CD4-positive, alpha-beta T cell treated with Interleukin-4 for 1 hour (primary cell): ENCODE data around the gene ARL8A.
"Not testable (repeated sequence)": the region's sequence is repeated elsewhere in the genome, so short reads cannot be mapped to it uniquely, and the experiment has no call there.

Experiments used
- DNase-seq, 2 donors: peaks; one replicate each; pipeline ENCODE4 v3.0.0-alpha.2; 2020 to 2022

Gene ARL8A

DNA sequence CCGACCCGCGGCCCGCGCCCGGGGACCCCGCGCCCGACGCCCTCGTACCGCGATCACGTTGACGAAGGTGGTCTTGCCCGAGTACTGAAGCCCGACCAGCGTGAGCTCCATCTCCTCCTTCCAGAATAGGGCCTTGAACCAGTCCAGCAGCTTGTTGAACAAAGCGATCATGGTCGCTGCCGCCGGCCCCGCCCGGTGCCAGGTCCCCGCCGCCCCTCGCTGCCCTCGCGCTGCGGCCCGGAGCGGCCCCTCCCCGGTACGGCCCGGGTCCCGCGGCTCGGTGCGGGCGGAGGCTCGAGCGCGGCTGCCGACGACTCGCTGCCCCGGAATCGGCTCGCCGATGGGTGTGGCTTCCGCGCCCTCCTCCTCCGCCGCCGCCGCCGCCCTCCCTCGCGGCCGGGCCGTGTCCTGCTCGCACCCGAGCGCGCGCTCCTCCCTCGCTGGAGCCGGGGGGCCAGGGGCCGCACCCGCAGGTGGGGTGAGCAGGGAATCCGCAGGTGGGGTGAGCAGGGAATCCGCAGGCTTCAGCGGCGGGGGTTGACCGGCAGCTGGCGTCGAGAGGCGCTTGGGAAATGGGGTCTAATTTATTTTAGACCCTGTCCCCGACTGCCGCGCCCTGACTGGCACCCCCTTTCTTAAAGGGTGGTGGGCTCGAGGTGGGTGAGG lies at the start of gene ARL8A:
ARL8A (minus strand) TSS at position 336 of the 666 bp plus-strand sequence; CDS start at position 171, 165 bp downstream.
- peak; percentile 62 to 66 for DNase-seq

DNA sequence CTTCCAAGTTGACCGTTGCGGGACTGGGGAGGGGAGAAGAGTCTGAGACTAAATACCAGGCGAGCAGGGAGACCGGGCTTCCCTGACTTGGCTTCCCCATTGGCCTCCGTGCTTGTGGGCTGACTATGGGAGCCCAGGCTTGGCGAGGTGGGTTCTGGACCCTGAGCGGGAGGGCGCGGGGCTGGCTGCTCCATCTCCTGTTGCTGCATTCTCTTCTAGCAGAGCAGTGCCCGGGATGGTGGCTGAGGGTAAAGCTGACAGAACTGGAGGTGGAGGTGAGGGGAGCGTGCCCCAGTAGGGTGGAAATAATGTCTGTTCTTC lies 49.8 kb upstream of the ARL8A start:
- DNase-seq: no peak

DNA sequence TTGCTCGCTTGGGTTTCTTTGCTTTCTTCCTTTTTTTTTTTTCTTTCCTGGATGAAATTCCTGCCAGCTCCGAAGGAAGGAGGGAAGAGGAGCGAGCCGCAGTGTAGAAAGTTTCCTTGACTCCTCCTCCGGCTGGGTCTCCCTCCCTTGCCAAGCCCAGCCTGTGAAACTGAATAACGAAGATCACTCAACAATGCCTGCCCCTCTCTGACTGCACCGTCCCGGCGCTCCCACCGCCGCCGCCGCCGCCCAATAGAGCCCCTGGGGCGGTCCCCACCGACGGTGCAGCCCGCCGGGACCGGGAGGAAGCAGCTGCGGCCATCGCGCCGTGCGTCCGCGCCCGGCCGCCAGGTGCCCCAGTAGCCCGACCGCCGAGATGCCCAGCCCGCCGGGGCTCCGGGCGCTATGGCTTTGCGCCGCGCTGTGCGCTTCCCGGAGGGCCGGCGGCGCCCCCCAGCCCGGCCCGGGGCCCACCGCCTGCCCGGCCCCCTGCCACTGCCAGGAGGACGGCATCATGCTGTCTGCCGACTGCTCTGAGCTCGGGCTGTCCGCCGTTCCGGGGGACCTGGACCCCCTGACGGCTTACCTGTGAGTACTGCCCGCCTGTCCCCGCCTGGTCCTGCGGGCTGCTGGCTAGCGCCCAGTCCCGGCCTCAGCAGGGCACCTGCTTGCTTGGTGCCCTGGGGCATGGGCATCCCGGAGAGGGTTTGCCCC lies 49.2 kb upstream of the ARL8A start, which contains the start of gene LGR6:
LGR6 (plus strand) TSS at position 186 of the 714 bp plus-strand sequence; CDS start at position 377, 191 bp downstream.
- no peak for DNase-seq

DNA sequence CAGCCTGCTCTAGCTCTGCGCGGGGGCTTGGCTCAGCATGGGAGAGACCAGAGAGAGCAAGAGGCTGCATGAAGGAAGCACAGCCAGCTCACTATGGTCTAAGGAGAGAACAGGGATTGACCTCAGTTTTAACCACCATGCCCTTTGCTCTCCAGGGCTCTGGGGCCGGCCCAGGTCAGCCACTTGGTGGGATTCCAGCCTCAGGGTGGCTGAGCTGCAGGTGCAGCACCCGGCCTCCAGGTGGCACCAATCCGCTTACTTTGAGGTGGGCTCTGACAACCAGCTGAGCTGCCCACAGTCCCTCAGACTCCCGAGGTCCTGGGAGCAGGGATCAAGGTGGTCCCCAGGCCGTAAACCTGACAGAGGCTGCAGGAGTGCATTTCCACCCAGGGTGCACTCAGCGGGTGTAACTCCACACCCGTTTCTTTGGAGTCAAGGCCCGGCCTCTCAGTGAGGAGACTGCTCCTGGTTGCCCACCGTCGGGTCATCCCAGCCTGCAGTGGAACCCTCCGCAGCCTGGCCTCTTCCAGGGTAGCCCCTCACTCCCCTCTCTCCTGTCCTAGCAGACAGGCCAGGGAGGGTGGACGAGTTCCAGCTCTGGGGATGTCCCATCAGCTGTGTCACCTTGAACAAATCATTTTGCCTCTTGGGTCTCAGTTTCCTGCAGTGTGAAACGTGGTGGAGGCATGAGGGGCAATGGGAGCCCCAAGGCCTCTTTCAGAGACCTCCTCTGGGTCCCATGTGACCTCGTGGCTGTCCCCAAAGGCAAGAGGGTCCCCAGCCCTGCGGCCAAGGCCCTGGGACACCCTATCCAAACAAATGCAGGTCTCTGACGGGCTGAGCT lies 48.5 kb upstream of the ARL8A start:
- peak; percentile 54 to 60 for DNase-seq

DNA sequence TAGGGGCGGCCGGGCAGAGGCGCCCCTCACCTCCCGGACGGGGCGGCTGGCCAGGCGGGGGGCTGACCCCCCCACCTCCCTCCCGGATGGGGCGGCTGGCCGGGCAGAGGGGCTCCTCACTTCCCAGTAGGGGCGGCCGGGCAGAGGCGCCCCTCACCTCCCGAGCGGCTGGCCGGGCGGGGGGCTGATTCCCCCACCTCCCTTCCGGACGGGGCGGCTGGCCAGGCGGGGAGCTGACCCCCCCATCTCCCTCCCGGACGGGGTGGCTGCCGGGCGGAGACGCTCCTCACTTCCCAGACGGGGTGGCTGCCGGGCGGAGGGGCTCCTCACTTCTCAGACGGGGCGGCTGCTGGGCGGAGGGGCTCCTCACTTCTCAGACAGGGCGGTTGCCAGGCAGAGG lies 46.9 kb upstream of the ARL8A start:
- not testable (repeated sequence) for DNase-seq

DNA sequence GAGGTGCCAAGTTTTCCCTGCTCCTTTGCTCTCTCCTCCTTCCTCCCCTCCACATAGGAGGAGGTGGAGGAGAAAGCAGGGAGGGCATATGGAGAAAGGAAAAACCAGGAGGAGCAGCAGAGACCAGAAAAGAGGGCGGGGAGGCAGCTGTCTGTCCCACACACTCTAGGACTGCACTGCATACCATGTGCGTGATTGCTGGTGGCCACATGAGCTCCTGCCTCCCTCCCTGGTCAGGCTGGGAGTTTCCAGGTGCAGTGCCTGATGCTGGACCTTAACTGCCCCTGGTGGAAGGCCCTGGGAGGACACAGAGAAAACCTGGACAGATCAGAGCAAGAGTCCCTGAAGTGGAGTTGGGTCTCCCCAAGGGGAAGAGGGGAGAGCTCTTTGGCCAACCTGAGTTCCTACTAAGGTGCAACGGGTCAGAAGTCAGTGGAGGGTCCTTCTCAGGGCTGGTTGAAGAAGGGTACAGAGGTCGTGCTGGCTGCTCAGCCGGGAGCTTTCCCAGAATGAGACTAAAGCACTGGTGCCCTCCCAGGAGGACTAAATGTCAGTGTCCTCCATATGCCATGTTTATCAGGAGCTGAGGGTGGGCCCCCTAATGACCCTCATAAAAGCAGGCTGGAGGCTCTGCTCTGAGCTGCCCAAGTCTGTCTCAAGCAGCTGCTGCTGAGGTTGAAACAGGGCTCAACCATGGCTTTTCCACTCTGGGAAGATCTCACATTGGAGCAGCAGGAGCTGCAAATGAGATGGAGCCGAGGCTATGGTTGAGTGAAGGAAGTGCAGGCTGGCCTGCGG lies 45.6 kb upstream of the ARL8A start:
- no peak for DNase-seq

DNA sequence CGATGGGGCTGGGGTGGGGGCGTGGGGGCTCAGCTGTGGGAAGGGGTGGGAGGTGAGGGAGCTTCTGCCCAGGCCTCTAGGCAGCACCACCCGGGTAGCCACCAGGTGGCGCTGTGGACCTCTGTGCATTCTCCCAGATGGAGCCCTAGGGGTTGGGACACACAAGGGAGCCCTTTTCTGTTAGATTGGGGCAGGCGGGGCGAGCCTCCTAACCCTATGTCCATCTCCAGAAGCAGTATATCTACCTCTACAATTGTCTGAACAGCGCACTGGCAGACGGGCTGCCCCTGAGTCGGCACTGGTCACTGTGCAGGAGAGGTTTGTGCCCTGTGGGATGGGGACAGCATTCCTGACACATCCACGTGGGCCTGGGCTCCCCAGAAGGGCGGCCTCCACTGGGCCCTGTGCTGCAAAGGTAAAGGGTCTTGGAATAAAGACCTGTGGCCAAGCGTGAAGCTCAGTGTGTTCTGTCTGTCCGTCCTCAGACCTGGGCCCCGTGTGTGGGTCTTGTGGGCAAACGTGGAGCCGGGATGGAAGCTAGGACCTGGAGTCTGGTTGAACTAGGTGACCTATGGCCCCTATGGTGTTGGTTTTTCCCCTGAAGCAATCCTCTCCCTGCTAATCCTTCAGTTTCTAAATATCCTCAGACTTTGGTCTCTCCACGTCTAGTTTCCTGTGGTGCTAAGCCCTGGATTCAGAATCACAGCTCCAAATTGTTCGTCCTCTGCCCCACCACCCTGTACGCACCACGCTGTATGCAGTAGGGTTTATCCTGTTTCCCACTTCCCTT lies 44.7 kb upstream of the ARL8A start:
- DNase-seq: peak; percentile 68 to 73

DNA sequence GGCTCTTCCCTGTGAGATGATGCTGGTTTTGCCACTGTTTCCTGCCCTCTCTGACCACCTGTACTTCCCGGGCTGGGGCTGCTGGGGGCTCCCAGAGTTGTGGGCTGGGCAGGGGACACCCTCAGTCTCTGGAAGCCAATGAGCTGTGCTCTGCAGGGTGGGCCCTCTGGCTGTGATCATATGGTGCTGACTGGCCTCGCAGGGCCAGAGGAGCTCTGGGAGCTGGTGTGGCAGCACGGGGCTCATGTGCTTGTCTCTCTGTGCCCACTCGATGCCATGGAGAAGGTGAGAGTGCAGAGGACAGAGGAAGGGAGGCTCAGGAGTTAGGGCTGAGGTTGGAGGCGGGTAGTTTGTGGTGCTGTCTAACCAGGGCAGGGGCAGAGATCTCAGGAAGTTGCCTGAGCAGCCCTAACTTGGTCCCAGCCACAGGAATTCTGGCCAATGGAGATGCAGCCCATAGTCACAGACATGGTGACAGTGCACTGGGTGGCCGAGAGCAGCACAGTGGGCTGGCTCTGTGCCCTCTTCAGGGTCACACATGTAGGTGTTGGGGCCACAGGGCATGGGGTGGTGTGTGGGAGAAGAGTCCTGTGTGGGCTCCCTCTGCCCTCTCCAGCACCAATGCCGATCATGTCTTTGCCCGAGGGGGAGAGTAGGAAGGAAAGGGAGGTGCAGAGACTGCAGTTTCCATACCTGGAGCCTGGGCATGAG lies 43.3 kb upstream of the ARL8A start:
- no peak for DNase-seq

DNA sequence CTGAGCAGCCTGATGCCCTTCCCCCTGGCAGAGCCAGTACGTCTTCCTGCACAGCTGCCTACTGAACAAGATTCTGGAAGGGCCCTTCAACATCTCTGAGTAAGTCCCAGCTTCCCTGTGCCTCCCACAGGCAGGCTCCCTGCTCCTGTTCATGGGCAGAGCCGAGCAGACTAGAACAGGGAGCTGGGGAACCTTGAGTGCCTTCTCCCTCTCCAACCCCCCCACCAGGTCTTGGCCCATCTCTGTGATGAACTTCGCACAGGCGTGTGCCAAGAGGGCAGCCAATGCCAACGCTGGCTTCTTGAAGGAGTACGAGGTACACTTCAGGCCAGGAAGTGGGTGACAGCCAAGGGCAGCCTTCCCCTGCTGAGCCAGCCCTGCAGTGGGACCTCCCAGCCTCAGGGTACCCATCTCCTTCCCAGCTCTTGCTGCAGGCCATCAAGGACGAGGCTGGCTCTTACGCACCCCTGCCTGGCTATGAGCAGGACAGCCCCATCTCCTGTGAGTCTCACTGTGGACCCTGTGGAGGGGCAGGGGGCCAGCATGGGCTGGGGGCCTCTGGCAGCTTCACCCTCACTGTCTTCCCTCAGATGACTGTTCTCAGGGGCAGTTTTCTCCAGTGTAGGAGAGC lies 42.6 kb upstream of the ARL8A start:
- no peak for DNase-seq

DNA sequence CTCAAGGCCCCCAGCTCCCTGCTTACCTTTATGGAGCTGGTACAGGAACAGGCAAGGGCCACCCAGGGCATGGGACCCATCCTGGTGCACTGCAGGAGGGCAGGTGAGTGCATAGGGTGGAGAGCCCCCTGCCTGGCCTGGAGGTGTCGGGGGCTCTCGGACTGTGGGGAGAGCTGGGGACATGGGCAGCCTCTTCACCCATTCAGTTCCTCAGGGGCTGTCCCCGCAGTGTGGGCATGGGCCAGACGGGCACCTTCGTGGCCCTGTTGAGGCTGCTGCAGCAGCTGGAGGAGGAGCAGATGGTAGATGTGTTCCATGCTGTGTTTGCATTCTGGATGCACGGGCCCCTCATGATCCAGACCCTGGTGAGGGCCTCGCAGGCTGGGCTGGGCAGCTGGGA lies 41.8 kb upstream of the ARL8A start:
- no peak for DNase-seq

DNA sequence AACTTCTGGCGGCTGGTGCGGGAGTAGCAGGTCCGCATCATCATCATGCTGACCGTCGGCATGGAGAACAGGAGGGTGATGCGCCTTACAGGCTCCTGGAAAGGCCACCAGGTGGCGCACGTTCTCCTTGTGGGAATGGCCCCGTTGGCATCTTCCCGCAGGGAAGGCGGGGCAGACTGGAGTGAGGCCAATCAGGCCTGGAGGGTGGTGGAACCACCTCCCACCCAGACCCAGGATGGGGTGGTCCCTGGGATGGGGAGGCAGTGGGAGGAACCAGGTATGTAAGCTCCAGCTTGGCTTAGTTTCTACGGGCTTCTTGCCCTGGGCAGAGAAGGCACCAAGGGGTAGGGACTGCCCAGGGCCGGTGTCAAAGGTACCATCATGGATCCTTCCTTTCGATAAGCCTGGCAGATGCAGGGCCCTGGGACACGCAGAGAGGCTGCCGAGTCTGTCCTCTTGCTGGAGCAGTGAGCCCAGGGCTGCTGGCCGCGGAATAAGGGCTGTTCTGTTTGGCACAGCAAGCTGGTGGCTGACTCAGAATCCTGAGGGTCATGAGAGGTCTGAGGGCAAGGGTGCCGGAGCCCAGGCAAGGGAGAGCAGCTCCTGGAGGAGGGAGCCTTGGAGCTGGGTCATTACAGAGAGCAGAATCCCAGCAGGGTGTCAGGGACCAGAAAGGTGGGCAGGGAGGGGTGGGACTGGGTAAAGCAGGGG lies 40.4 kb upstream of the ARL8A start:
- peak; percentile 68 to 69 for DNase-seq

DNA sequence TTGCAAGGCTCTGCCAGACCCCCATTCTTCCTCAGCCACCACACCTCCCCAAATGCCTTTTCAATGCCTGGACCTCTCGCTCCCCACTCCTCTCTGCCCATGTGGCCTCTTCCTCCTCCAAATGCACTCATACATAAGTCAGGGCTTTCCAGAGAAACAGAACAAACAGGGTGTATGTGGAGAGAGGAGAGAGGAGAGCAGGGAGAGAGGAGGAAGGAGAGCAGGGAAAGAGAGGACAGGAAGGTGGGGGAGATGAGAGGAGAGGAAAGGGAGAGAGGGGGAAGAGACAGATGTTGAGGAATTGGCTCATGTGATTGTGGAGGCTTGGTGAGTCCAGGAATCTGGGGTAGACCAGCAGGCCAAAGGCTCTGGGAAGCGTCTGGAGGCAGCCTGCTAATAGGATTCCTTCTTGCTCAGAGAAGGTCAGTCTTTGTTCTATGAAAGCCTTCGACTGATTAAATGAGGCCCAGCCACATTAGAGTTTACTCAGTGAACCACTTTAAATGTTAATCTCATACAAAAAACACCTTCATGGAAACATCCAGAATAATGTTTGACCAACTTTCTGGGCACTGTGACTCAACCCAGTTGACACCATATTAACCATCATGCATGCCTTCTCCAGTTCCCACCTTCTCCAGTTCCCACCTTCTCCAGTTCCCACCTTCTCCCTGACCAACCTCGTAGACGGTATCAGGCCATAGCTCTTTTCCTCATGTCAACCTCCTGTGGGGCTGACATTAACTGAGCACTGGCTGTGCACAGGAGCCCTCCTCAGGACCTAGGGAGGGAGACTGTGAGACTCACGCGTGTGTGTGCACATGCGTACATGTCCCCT lies 37.7 kb upstream of the ARL8A start:
- no peak for DNase-seq

DNA sequence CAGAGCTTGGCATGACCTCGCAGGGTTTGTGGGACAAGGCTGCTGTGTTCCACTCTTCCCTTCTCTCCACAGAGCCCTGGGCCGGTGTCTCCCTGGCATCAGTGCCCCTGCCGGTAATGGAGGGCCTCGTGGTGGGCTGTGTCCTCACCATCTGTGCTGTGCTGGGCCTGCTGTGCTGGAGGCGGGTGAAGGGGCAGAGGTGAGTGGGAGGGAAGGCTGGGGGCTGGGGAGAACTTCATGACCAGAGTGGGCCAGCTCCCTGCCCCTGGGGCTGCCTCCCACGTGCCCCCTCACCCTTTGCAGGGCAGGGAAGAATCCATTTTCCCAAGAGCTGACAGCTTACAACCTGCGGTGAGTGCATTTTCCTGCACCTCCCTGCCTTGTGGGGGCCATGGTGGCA lies 37.0 kb upstream of the ARL8A start:
- no peak for DNase-seq

DNA sequence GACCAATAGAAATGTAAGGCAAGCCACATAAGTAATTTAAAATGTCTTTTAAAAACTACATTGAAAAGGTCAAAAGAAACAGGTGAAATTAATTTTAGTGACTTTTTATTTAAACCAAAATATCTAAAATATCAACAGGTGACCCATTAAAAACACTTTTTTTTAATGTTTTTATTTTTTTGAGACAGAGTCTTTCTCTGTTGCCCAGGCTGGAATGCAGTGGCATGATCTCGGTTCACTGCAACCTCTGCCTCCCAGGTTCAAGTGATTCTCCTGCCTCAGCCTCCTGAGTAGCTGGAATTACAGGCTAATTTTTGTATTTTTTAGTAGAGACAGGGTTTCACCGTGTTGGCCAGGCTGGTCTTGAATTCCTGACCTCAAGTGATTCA lies 36.2 kb upstream of the ARL8A start:
- not testable (repeated sequence) for DNase-seq

DNA sequence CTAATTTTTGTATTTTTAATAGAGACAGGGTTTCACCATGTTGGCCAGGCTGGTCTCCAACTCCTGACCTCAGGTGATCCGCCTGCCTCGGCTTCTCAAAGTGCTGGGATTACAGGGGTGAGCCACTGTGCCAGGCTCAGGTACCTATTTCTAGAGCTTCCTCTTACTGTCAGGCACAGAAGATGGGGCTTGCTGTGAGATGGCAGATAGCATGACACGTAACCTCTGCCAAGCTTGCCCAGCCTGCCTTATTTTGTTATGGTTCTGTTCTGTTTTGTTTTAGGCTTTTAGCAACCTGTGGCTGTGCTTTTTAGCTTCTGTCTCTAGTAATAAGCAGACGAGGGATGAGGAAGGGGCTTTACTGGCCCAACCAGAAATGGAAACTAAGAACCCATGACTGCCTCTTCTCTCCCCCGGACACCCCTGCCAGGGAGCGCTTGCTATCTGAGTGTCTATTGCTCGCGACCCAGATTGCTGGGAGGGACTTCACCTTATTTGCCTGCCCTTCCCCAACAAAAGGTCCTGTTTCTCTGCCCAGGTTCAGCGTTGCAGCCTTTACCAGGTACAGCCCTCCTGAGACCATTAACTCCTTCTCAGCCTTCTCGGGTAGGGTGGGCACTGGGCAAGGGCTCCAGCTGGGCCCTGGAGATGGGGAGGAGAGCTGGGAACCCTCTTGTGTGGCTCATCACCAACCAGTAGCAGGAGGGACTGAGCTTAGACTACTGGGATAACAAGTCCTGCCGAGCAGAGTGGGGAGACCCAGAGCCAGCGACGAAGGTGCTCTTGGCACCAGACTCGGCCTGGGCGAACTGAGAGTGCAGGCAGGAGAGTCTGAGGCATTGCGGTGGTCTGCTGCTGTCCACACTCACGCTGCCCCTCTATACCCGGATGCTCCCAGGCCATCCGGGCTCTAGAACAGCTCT lies 35.6 kb upstream of the ARL8A start:
- DNase-seq: no peak

DNA sequence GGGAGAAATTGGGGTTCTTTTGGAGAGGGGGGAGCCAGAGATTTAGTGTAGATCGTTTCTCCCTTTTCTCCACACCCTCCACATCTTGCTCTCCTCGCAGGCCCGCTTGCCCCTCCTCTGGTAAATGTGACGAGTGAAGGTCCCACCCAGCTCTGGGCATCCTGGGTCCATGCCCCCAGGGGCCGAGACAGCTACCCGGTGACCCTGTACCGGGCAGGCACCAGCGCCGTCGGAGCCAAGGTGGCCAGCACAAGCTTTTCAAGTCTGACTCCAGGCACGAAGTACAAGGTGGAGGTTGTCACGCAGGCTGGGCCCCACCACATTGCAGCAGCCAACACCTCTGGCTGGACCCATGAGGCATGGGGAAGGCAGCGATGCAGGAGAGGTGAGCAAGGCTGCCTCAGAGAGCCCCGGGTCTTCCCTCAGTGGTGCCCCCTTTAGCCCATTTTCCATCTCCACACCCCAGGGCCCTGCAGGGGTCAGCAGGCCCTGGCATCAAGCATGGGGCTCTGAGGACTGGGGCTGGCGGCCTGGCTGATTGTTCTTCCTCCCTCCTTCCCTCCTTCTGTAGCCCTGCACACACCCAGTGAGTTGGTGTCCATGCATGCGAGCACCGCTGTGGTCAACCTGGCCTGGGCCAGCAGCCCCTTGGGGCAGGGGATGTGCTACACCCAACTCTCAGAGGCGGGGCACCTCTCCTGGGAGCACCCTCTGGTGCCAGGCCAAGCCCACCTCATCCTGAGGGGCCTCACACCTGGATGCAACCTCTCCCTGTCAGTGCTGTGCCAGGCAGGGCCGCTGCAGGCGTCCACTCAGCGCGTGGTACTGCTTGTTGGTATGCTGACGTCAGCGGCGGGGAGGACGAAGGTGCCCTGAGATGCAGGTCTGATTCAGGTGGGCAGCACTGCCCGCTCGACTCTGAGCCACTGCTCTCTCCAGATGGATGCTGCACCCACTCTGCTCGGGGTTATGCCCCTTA lies 32.7 kb upstream of the ARL8A start:
- no peak for DNase-seq

DNA sequence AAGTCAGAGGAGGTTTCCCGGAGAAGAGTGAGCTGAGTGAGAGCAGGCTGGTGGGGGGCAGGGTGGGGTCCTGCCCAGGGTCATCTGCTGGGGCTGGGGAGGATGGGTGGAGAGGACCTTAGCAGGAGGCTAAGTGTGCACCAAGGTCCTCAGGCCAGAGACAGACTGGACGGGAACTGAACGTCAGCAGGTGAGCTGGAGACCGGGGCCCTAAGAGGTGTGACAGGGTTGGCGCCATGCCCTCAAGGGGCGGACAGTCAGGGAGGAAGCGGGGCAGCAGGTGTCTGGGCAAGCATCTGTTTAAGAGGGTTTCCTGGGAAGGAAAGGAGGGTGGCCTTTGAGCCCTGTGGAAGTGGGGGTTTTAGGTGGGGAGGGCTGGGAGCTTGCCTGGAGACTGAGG lies 29.5 kb upstream of the ARL8A start:
- no peak for DNase-seq
